GM23338 (cell line): ENCODE results near the gene MAP4K4. TPM values are rescaled to one million over a fixed set of nuclear protein-coding genes. Genes with fewer than 3 reads are reported as not detected.

Source experiments
- ATAC-seq: fragments of 200-7000 bp; cut with Tn5 transposase; 3 replicates; pipeline ENCODE4 v1.9.1; 2020
- DNase-seq: peaks from one replicate; pipeline ENCODE4 v3.0.0-alpha.2; 2015; ENCODE audit warnings: low spot score
- H2AFZ ChIP-seq: fragments of 200-600 bp; sonication (generic); 2 replicates; pipeline ENCODE4 v1.8.0; 2016; ENCODE audit warnings: antibody characterized with exemption, mild to moderate bottlenecking, moderate library complexity
- H3F3A ChIP-seq: fragments of 200-600 bp; sonication (generic); replicated peaks from 2 replicates; pipeline ENCODE4 v1.8.0; 2017; ENCODE audit warnings: antibody characterized with exemption, mixed run types, low read depth
- H3K27ac ChIP-seq: fragments of 200-600 bp; sonication (generic); 2 replicates; pipeline ENCODE4 v1.6.1; 2016; ENCODE audit warnings: low read depth
- H3K27me3 ChIP-seq: fragments of 200-600 bp; sonication (generic); 2 replicates; pipeline ENCODE4 v1.8.0; 2016; ENCODE audit warnings: mild to moderate bottlenecking, mixed run types, moderate library complexity; ENCODE audit not compliant: insufficient read depth
- H3K36me3 ChIP-seq: fragments of 200-600 bp; sonication (generic); 2 replicates; pipeline ENCODE4 v1.8.0; 2016; ENCODE audit warnings: mild to moderate bottlenecking; ENCODE audit not compliant: insufficient read depth
- H3K4me1 ChIP-seq: fragments of 200-600 bp; sonication (generic); 2 replicates; pipeline ENCODE4 v1.8.0; 2016; ENCODE audit warnings: mild to moderate bottlenecking, moderate library complexity; ENCODE audit not compliant: insufficient read depth
- H3K4me2 ChIP-seq: fragments of 200-600 bp; sonication (generic); 2 replicates; pipeline ENCODE4 v1.7.1; 2017; ENCODE audit warnings: mixed run types
- H3K4me3 ChIP-seq: fragments of 200-600 bp; sonication (generic); 2 replicates; pipeline ENCODE4 v1.6.1; 2016; ENCODE audit warnings: mixed run types
- H3K79me2 ChIP-seq: fragments of 200-600 bp; sonication (generic); replicated peaks from 2 replicates; pipeline ENCODE4 v1.8.0; 2017; ENCODE audit warnings: mild to moderate bottlenecking; ENCODE audit not compliant: insufficient read depth
- H3K9me2 ChIP-seq: fragments of 200-600 bp; sonication (generic); 2 replicates; pipeline ENCODE4 v1.8.0; 2017; ENCODE audit not compliant: insufficient read depth
- H4K20me1 ChIP-seq: fragments of 200-600 bp; sonication (generic); replicated peaks from 2 replicates; pipeline ENCODE4 v1.8.0; 2017; ENCODE audit warnings: mild to moderate bottlenecking; ENCODE audit not compliant: insufficient read depth
- H3K27ac Mint-ChIP-seq: 2 replicates; pipeline ENCODE4 v1.8.0; 2020; ENCODE audit warnings: inconsistent platforms, mild to moderate bottlenecking, moderate library complexity, mixed read lengths
- H3K27me3 Mint-ChIP-seq: 3 replicates; pipeline ENCODE4 v1.8.0; 2022; ENCODE audit warnings: low read depth, mild to moderate bottlenecking, moderate library complexity, mixed read lengths, inconsistent platforms; ENCODE audit not compliant: insufficient read depth, poor library complexity
- H3K36me3 Mint-ChIP-seq: 3 replicates; pipeline ENCODE4 v1.8.0; 2021; ENCODE audit warnings: low read depth, mild to moderate bottlenecking, inconsistent platforms, moderate library complexity, mixed read lengths
- H3K4me1 Mint-ChIP-seq: 3 replicates; pipeline ENCODE4 v1.8.0; 2020; ENCODE audit warnings: mild to moderate bottlenecking, inconsistent platforms, mixed read lengths
- H3K4me3 Mint-ChIP-seq: 3 replicates; pipeline ENCODE4 v1.8.0; 2021; ENCODE audit warnings: moderate library complexity, mild to moderate bottlenecking, inconsistent platforms, mixed read lengths
- H3K9me3 Mint-ChIP-seq: 3 replicates; pipeline ENCODE4 v1.8.0; 2020; ENCODE audit warnings: moderate library complexity, mild to moderate bottlenecking, inconsistent platforms, mixed read lengths
- CREB1 ChIP-seq: fragments of 250-450 bp; sonication (Bioruptor Pico); IDR thresholded peaks from 2 replicates; pipeline ENCODE4 v1.5.0; 2020; ENCODE audit warnings: low read depth, mild to moderate bottlenecking, moderate library complexity
- CTCF ChIP-seq, 2 experiments: fragments of 200-600 bp in 1 of 2; sonication (generic) in 1 of 2; conservative IDR thresholded peaks; 2 replicates each; pipeline versions ENCODE4 v1.5.1 to v1.6.1; 2016 to 2017; ENCODE audit warnings: antibody characterized with exemption in 2 of 2, low read depth in 2 of 2, mild to moderate bottlenecking in 2 of 2, moderate library complexity in 1 of 2
- ETS1 ChIP-seq: IDR thresholded peaks from 2 replicates; pipeline ENCODE4 v1.6.1; 2016; ENCODE audit warnings: antibody characterized with exemption
- EZH2 ChIP-seq: fragments of 200-600 bp; sonication (generic); IDR thresholded peaks from one replicate; pipeline ENCODE4 v1.8.0; 2017; ENCODE audit warnings: antibody characterized with exemption, mild to moderate bottlenecking, low read depth; ENCODE audit not compliant: unreplicated experiment
- EZH2phosphoT487 ChIP-seq: fragments of 200-600 bp; sonication (generic); IDR thresholded peaks from one replicate; pipeline ENCODE4 v1.8.1; 2018; ENCODE audit warnings: antibody characterized with exemption; ENCODE audit not compliant: unreplicated experiment
- JUNB ChIP-seq: IDR thresholded peaks from one replicate; pipeline ENCODE4 v1.6.1; 2016; ENCODE audit warnings: antibody characterized with exemption; ENCODE audit not compliant: unreplicated experiment
- NANOG ChIP-seq: IDR thresholded peaks from 2 replicates; pipeline ENCODE4 v1.6.1; 2016; ENCODE audit warnings: antibody characterized with exemption, borderline replicate concordance
- POLR2AphosphoS5 ChIP-seq: IDR thresholded peaks from 2 replicates; pipeline ENCODE4 v1.6.1; 2016; ENCODE audit warnings: antibody characterized with exemption, low read depth
- REST ChIP-seq: IDR thresholded peaks from one replicate; pipeline ENCODE4 v1.6.1; 2018; ENCODE audit warnings: antibody characterized with exemption; ENCODE audit not compliant: unreplicated experiment
- STAT1 ChIP-seq: IDR thresholded peaks from one replicate; pipeline ENCODE4 v1.6.1; 2016; ENCODE audit warnings: antibody characterized with exemption; ENCODE audit not compliant: unreplicated experiment
- ZNF114 ChIP-seq: fragments of 250-450 bp; sonication (Bioruptor Pico); IDR thresholded peaks from 2 replicates; pipeline ENCODE4 v1.5.0; 2020; ENCODE audit warnings: mild to moderate bottlenecking, moderate library complexity
- ZNF331 ChIP-seq: fragments of 250-450 bp; sonication (Bioruptor Pico); IDR thresholded peaks from 2 replicates; pipeline ENCODE4 v1.5.0; 2020; ENCODE audit warnings: low read depth, mild to moderate bottlenecking, moderate library complexity
- ZNF462 ChIP-seq: fragments of 250-450 bp; sonication (Bioruptor Pico); IDR thresholded peaks from 2 replicates; pipeline ENCODE4 v1.5.0; 2020; ENCODE audit warnings: mild to moderate bottlenecking, moderate library complexity
- polyA plus RNA-seq: library from polyadenylated mRNA; unstranded; fragments of >200 nt; fragmentation: Nextera tagmentation; extraction: Ambion mirVana; gene quantifications from 2 replicates; pipeline ENCODE4 v1.2.1, GENCODE V29; 2016
- total RNA-seq: library from RNA; depleted of rRNA; stranded (reverse); fragments of >200 nt; shearing (Covaris generic); gene quantifications from 2 replicates; pipeline ENCODE4 v1.2.3, GENCODE V29; 2014

MAP4K4 gene
- total and polyA plus RNA-seq, 2 experiments from 2014 or later: 34.6 to 99.2 TPM

GRCh38 chr2:101725038-101725437 lies 27.5 kb downstream of the MAP4K4 start:
- no peak overlapping the region for H3K4me3 Mint-ChIP-seq
- Histone ChIP-seq H3K27ac (no peak overlapping the region), H3K27me3 (no peaks in the 10 kb centered on the region), H3K4me2 (no peak overlapping the region), H3K4me3 (no peak overlapping the region), H3K9me2 (no peaks in the 10 kb centered on the region), H4K20me1 (peaks cover 66% of the 10 kb centered on the region), H3K79me2 (peaks cover 100% of the 10 kb centered on the region), H3F3A (no peaks in the 10 kb centered on the region), H2AFZ (no peak overlapping the region), H3K36me3 (no peaks in the 10 kb centered on the region), H3K4me1 (peaks cover 17% of the 10 kb centered on the region)
- no peak overlapping the region for H3K27ac Mint-ChIP-seq
- H3K27me3 Mint-ChIP-seq: peaks cover 2% of the 10 kb centered on the region
- peaks cover 38% of the 10 kb centered on the region for H3K4me1 Mint-ChIP-seq
- DNase-seq (no peak), ATAC-seq (no peak)
- no peaks in the 10 kb centered on the region for H3K9me3 Mint-ChIP-seq
- TF ChIP-seq JUNB: no peak
- TF ChIP-seq EZH2phosphoT487: no peak
- no peak for TF ChIP-seq ETS1
- no peak for TF ChIP-seq REST
- TF ChIP-seq ZNF331 (CRISPR knock-in tag): no peak
- TF ChIP-seq EZH2: no peak
- no peak for TF ChIP-seq POLR2AphosphoS5
- TF ChIP-seq ZNF114 (CRISPR knock-in tag): no peak
- TF ChIP-seq STAT1: no peak
- no peak for TF ChIP-seq CTCF (conservative IDR thresholded peaks at IDR 0.05; ENCODE audit: low read depth in 2 of 2)
- no peak for TF ChIP-seq NANOG
- TF ChIP-seq ZNF462 (CRISPR knock-in tag): no peak
- no peak for TF ChIP-seq CREB1 (CRISPR knock-in tag)
- H3K36me3 Mint-ChIP-seq: peaks cover 2% of the 10 kb centered on the region; the same call in 1 of the 3 replicates
